ENCODE measurements around the gene SRGAP1.

Gene SRGAP1

DNA sequence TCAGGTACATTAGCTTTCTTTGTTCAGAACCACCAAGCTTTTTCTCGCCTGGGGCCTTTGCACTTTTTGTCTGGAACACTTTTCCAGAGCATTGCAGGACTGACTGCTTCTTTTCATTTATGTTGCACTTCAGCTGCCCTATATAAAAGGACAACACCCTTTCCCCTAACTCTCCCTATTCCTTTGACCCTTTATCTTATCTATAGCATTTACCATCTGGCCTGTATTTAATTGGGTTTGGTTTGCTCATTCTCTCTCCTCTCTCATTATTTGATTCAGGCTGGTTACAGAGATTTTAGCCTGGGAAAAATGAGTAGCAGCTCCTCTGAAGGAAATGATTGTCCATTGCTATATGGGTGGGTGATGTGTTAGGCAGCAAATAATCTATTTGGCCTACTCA, 212.2 kb downstream of the SRGAP1 start:
- no peak for DNase-seq
- H3K79me2 ChIP-seq (ENCODE audit: low read length): no peaks in the 10 kb centered on the region
- no peak overlapping the region for H3K4me2 ChIP-seq (ENCODE audit: low read depth, low read length)
- no peak overlapping the region for H2AFZ ChIP-seq (ENCODE audit: low read length)
- no peaks in the 10 kb centered on the region for H4K20me1 ChIP-seq (ENCODE audit: insufficient read depth, low read length)
- no peaks in the 10 kb centered on the region for H3K4me1 ChIP-seq (ENCODE audit: low read length)
- H3K9me3 ChIP-seq (replicated peaks; ENCODE audit: insufficient read depth, low read length): no peaks in the 10 kb centered on the region
- TF ChIP-seq CTCF (IDR thresholded peaks at IDR 0.05; ENCODE audit: low read length) (no peak), EZH2 (optimal IDR thresholded peaks at IDR 0.05; ENCODE audit: low read depth, low read length) (no peak), EZH2phosphoT487 (IDR thresholded peaks at IDR 0.05; ENCODE audit: low read length) (no peak)
- no peak overlapping the region for H3K4me3 ChIP-seq (ENCODE audit: low read length)
- H3F3A ChIP-seq (ENCODE audit: insufficient read depth, low read length): no peaks in the 10 kb centered on the region
- no peak overlapping the region for H3K27ac ChIP-seq (ENCODE audit: low read length)
- H3K9ac ChIP-seq (ENCODE audit: low read length): no peak overlapping the region
- H3K9me2 ChIP-seq (replicated peaks; ENCODE audit: insufficient read depth, low read length): no peaks in the 10 kb centered on the region
- no peaks in the 10 kb centered on the region for H3K36me3 ChIP-seq (replicated peaks; ENCODE audit: insufficient read depth, low read length)
- H3K27me3 ChIP-seq (replicated peaks; ENCODE audit: insufficient read depth, low read length): no peaks in the 10 kb centered on the region

GRCh38 chr12:64057706-64058105, 213.2 kb downstream of the SRGAP1 start:
- no peak overlapping the region for H3K9ac ChIP-seq (ENCODE audit: low read length)
- H3K4me1 ChIP-seq (ENCODE audit: low read length): no peaks in the 10 kb centered on the region
- TF ChIP-seq CTCF (IDR thresholded peaks at IDR 0.05; ENCODE audit: low read length) (no peak), EZH2phosphoT487 (IDR thresholded peaks at IDR 0.05; ENCODE audit: low read length) (no peak), EZH2 (optimal IDR thresholded peaks at IDR 0.05; ENCODE audit: low read depth, low read length) (no peak)
- H3K79me2 ChIP-seq (ENCODE audit: low read length): no peaks in the 10 kb centered on the region
- no peak overlapping the region for H2AFZ ChIP-seq (ENCODE audit: low read length)
- H3K4me3 ChIP-seq (ENCODE audit: low read length): no peak overlapping the region
- H3K9me3 ChIP-seq (replicated peaks; ENCODE audit: insufficient read depth, low read length): no peaks in the 10 kb centered on the region
- no peak overlapping the region for H3K27ac ChIP-seq (ENCODE audit: low read length)
- no peaks in the 10 kb centered on the region for H3K36me3 ChIP-seq (replicated peaks; ENCODE audit: insufficient read depth, low read length)
- H4K20me1 ChIP-seq (ENCODE audit: insufficient read depth, low read length): no peaks in the 10 kb centered on the region
- no peak overlapping the region for H3K4me2 ChIP-seq (ENCODE audit: low read depth, low read length)
- no peaks in the 10 kb centered on the region for H3K9me2 ChIP-seq (replicated peaks; ENCODE audit: insufficient read depth, low read length)
- H3F3A ChIP-seq (ENCODE audit: insufficient read depth, low read length): no peaks in the 10 kb centered on the region
- no peak for DNase-seq
- H3K27me3 ChIP-seq (replicated peaks; ENCODE audit: insufficient read depth, low read length): no peaks in the 10 kb centered on the region

DNA sequence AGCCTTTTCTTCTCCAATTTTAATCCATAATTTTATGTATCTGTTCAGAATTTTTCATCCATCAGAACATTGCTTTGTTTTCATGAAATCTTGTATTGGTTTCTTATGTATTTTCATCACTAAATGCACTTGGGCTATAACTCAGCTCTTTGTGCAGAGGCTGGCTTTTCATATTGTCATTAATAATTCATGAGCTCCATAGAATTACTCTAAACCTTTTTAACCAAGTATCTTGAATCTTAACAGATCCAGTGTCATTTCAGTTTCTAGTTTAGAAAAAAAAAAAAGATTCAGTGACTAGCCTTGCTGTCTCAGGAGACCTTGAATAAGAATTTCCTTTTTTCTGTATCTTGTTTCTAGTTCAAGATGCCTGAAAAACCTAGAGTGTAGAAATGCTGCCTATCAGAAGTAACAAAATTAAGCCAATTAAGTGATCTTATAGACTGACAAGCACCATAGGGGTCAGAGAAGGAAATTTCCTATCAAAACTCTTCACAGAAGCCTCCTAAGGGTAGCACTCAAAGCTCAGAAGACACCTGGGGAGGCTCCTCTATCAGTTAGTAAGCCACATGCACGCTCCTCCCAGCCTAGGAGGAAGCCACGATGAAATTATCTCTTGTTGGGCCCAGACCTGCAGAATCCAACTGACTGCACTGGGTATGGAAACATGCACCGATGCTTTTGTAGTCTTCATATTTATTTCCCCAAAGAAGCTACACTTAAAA, 214.2 kb downstream of the SRGAP1 start:
- TF ChIP-seq CTCF (IDR thresholded peaks at IDR 0.05; ENCODE audit: low read length) (no peak), EZH2phosphoT487 (IDR thresholded peaks at IDR 0.05; ENCODE audit: low read length) (no peak), EZH2 (optimal IDR thresholded peaks at IDR 0.05; ENCODE audit: low read depth, low read length) (no peak)
- H3K27ac ChIP-seq (ENCODE audit: low read length): no peak overlapping the region
- H2AFZ ChIP-seq (ENCODE audit: low read length): no peak overlapping the region

More for the DNA sequence above, 214.2 kb downstream of the SRGAP1 start:
- H3F3A ChIP-seq (ENCODE audit: insufficient read depth, low read length): no peaks in the 10 kb centered on the region
- H3K9ac ChIP-seq (ENCODE audit: low read length): no peak overlapping the region
- H3K27me3 ChIP-seq (replicated peaks; ENCODE audit: insufficient read depth, low read length): no peaks in the 10 kb centered on the region
- H3K9me3 ChIP-seq (replicated peaks; ENCODE audit: insufficient read depth, low read length): no peaks in the 10 kb centered on the region
- H3K9me2 ChIP-seq (replicated peaks; ENCODE audit: insufficient read depth, low read length): no peaks in the 10 kb centered on the region
- H3K4me2 ChIP-seq (ENCODE audit: low read depth, low read length): no peak overlapping the region
- DNase-seq: no peak
- no peaks in the 10 kb centered on the region for H4K20me1 ChIP-seq (ENCODE audit: insufficient read depth, low read length)
- H3K4me3 ChIP-seq (ENCODE audit: low read length): no peak overlapping the region
- no peaks in the 10 kb centered on the region for H3K36me3 ChIP-seq (replicated peaks; ENCODE audit: insufficient read depth, low read length)
- H3K79me2 ChIP-seq (ENCODE audit: low read length): no peaks in the 10 kb centered on the region
- H3K4me1 ChIP-seq (ENCODE audit: low read length): no peaks in the 10 kb centered on the region
